Effector CD4-positive, alpha-beta T cell (primary cell): ENCODE results near the gene RAB3IL1.

Experiments used
- DNase-seq: peaks from one replicate; pipeline ENCODE4 v3.0.0-alpha.2; 2020

Gene RAB3IL1

DNA sequence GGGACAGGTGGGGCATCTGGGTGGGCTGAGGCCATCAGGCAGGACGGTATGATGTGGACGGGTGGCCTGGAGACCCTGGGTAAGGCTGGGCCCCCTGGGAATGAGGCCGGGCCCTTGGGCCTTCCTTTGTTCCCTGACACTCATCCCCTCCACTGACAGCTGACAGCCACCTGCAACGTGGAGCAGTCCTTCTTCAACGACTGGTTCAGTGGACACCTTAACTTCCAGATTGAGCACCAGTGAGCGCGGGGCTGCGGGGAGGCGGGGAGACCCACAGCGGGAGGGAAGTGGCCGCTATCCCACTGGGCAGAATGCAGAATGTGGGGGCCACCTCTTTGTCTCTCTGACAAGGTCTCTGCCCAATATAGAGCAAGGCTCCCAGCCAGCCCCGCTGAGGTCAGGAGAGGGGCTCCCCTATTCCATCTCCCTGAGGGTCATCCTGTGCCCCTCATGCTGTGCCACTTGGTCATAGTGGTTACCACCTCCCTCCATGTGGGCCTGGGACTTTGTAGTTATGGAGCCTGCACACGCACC lies 53.8 kb downstream of the RAB3IL1 start:
- DNase-seq, result no peak

DNA sequence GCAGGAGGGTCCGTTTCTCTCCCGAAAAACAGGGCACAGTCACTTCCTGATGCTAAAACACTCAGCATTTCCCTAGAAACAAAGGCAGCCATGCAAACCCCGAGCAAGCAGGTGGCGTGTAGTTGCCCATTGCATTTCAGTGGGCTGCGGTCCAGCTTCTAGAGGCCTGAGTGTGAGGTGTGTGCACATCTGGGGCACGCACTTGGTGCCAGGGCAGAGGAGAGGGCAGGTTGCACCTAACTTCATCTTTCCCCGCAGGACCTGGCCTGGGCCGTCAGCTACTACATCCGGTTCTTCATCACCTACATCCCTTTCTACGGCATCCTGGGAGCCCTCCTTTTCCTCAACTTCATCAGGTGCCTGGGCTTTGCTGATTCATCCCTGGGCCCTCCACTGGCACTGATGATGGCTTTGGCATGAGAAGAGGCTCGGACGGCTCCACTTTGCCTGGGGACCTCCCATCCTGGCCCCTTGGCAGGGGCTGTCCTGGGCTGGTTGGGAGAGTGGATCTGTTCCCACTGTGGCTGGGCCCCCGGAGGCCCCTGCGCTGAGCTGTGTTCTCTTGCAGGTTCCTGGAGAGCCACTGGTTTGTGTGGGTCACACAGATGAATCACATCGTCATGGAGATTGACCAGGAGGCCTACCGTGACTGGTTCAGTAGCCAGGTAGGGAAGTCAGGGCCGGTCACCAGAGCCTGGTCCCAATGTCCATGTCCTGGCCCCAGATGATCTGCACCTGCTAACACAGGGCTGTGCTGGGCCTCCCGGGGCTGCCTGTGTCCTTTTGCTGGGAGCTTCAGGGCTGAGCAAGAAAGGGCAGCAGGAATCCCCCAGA lies 54.4 kb downstream of the RAB3IL1 start:
- DNase-seq, result no peak

DNA sequence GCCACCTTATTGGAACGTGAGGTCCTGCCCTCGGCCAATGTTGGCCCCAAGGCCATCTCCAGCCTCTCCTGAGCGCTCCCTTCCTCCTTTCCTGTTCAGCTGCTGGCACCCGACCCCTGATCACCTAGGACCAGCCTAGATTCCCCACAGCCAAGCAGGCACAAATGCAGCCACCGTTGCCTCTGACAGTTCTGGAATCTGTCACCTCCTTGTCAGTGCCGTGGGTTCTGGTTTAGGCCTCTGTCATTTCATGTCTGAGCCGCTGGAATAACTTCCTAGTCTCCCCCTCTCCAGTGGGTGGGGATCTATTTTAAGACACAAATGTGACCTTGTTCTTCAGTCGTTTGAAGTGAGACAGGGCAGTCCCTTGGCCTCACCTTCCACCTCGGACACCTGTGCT lies 55.7 kb downstream of the RAB3IL1 start:
- no peak for DNase-seq

DNA sequence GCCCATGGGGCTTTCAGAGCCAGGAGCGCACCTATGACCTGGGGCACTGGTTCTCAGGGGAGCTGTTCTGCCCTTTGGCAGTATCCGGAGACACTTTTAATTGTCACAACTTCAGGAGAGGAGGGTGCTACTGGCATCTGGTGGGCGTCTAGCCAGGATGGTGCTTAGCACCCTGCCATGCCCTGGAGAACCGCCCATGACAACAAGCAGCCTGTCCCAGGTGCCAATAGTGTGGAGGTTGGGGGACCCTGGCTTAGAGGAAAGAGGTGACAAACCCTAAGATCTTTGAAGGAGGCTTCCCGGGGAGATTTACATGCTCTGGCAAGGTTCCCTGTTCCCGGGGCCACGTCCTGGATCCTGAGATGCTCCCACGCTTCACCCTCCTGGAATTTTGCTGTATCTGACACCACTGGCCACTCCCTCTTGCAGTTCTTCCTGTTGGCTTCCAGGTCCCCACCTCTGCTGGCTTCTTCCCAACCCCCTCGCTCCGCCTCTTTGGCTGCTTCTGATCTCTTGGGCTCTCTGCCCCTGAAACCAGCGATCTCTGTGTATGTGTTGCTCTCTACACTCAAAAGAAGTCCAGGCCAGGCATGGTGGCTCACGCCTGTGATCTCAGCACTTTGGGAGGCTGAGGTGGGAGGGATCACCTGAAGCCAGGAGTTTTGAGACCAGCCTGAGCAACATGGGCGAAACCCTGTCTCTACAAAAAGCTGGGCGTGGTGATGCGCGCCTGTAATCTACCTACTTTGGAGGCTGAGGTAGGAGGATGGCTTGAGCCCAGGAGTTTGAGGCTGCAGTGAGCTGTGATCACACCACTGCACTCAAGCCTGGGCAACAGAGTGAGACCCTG lies 57.1 kb downstream of the RAB3IL1 start:
- no peak for DNase-seq

DNA sequence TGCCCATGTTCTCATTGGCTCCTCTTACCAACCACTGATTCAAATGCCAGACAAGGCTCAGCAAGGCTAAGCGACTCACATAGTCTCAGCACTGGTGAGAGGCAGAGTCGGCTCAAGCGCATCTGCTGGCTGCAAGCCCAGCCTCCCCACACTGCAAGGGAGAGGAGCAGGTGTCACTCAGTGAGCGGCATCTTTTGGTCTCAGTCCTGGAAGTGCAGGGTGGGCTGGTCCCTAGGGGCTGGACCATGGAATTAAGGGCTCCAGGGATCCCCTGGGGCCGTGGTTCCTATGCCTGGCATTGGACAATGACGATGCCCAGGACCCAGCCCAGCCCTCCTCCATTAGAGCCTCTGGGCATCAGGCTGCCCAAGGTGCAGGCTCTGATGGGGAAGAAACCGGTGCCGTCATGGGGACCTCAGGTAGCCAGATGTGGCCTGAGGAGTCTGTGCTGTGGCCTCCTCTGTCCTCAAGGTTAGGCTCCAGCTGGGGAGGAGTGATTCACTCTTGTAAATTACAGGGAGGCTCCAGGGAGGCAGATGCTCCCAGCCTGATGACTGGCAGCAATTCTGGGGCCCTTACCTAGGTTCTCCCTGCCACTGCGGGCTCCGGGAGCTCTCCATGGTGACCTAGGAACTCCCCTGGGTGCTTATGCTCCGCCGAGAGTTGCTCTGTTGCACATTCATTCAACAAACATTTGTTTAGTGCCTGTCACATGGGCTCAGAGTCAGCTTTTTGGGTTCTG lies 61.3 kb downstream of the RAB3IL1 start:
- DNase-seq, result no peak

DNA sequence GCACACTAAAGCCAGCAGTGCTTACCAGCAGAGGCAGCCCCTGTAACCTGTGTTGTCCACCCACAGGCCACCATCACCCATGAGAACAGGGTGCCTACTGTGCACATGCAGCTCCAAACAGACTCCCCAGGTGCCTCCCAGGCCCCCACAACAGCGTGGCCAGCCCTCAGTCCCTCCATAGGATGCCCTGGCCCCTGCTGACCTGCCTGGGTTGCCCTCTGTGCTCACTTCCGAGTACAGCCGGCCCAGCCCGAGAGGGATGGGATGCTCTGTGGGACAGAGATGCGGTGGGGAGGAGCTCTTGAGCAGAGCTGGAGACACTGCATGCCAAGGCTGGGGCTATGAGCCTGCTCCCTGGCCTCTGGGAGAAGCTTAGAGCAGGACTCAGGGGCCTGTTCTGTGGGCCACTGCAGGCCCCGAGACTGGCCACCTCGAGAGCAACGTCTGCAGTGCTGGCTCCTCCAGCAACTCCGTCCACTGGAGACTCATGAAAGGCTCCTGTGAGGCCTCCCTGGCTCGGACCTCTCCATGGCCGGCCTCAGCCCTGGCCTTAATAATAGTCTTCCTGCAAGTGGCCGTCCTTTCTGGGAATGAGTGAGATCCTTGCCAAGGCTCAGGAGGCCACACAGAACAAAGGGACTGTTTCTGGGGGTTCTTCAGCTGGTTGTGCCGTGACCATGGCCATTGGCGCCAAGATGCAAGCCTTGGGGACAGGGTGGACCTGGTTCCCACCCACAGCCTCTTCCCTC lies 62.2 kb downstream of the RAB3IL1 start:
- DNase-seq, result no peak

DNA sequence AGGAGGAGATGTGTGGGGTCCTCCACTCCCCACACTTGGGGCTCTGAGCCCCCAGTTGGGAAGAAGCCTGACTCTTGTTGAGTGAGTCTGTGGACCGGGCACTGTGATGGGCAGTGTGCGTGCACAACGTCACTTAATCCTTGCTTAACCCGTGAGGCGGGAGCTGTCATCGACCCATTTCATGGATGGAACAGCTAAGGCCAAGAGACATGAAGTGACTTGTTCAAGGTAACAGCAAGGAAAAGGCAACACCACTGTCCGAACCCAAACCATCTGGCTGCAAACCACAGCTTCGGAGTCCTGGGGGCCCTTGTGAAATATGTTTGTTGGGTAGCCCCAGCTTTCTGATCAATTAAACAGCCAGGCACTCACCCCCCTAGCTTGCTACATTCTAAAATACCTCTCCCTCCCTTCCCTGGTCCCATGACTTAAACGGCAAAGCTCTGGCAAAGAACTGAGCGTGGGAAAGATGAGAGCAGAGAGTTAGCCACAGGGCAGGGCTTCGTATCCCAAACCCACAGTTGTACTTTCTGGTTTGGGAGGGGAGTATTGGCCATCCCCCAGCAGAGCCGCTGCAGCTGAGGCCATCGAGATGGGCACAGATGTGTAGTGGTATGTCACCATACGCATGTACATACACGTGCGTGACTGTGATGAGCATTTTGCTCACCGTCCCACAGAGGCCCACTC lies 63.0 kb downstream of the RAB3IL1 start:
- no peak for DNase-seq

DNA sequence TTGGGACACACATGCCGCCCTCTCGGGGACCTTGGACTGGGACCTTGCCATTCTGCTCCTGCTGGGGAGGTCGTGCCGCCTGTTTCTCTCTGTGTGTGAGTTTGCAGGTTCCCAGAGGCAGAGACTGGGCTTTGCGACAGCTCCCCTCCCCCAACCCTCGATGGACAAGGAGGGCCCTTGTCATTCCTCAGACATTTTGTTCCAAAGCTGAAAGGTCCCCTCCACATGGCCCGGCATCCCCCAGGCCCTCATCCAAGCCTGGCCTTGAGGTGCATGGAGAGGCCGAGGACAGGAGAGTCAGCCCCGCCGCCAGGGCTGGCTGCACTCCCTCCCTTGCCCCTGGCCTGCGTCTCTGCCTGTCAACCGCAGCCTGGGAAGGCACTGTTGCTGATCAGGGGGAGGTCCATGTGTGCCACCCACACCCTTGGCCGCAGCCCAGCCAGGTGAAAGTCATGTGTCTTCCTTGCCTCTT lies 63.6 kb downstream of the RAB3IL1 start:
- DNase-seq, result no peak

DNA sequence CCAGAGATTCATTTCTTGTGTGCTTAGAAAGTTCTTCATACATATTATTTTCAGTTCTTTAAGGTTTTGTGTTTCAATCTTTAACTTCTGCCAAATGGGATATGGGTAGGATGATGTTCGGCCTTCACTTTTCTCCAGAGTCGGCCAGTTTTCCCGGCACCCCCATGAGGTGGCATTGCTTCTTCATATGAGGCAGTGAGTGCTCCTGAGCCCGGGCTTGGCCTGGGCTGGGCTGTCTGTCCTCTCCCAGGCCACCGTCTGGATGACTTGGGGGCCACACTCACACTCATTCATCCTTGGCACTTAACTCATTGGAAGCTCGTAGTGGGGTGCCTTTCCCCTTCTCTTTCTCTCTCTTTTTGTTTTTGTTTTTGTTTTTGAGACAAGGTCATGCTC lies 65.5 kb downstream of the RAB3IL1 start:
- no peak for DNase-seq

DNA sequence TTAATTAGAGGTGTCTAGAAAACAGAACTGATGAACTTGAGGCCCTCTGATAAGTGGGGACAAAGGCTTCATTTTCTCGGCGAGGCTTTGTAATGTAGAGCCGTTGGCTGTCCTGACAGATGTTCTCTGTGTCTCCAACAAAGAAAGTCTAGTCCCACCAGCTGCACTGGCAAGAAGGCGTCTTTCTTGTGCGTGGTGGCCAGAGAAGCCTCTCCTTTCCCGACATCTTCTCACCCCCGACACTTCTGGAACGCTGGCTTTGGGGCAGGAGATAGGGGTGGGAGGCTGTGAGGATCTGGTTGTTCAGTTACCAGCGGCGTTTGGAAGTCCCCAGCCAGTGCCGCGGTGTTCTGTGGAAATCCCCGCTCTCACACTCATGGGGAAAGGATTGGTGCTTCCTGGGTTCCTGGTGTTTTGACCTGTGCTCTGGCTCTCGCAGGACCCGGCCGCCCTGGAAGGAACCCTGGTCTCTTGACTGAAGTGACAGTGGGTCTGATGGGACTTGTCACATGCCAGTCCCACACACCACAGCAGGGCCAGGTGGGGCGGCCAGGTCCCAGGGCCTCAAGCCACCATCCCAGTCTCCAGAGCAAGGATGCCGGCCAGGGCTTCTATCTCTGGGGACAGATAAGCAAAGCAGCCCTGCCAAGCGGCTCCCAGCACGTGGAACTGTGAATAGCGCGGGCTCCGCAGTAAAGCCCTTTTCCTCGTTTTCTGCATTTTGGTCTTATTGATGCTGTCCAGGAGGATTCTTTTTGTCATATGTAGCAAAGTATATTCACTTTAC lies 66.1 kb downstream of the RAB3IL1 start:
- no peak for DNase-seq

DNA sequence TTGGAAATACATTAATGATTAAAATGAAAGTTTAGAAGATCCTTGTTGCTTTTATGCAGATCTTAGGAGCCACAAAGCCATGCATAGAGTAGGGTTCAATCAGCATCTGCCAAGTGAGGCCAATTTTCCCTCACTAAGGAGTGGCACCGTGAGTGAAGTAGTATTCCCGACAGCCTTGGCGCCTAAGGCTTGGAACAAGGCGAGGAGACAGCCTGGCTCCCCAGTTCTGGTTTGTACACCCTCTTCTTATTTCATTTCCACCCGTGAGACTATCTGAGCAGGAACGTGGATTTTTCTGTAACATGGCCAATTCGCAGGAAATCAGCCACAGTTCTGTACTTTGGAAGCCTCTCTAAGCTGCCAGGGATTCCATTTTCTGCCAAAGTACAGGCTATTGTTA lies 66.7 kb downstream of the RAB3IL1 start:
- no peak for DNase-seq

DNA sequence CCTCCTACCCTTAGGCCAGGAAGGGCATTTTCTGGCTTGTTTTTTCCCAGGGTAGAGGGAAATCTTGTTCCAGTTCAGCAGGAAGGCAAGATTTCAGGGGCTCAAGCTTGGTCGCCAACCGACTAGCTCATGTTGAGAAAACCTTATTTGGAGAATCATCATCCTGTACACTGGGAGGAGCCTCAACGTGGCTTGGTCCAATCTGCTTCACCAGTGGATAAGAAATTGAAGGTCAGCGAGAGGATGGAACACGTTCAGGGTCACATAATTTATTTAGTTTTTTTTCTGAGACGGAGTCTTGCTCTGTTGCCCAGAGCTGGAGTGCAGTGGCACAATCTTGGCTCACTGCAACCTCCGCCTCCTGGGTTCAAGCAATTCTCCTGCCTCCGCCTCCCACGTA lies 68.7 kb downstream of the RAB3IL1 start:
- DNase-seq, result no peak

DNA sequence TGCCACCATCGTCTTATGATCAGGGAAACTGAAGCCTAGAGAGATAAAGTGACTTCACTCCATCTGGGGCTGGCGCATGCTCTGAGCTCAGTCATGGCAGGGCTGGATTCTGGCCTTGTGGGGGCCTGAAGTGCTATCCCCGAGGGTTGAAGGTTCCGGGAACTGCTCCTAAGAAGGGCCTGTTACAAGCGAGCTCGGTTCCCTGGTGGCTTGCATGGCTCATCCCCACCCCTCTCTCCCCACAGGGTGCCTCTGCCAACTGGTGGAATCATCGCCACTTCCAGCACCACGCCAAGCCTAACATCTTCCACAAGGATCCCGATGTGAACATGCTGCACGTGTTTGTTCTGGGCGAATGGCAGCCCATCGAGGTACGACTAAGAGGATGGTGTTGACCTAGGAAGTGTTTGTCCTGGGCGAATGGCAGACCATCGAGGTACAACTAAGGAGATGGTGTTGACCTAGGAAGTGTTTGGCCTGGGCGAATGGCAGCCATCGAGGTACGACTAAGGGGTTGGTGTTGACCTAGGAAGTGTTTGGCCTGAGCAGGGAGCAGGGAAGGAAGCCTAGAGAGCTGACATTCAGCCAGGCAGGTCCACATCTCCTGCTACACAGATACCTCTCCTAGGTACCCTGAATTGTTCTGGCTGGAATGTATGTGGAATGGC lies 69.3 kb downstream of the RAB3IL1 start:
- no peak for DNase-seq
